Prostate gland (tissue), 2 donors: ENCODE measurements around the gene RBM20.

Experiments
- POLR2A ChIP-seq: fragments of 450-650 bp; IDR thresholded peaks from one replicate; pipeline ENCODE4 v1.6.1; 2016; ENCODE audit warnings: antibody characterized with exemption, mild to moderate bottlenecking
- POLR2AphosphoS5 ChIP-seq: sonication (generic); formaldehyde crosslinking; IDR thresholded peaks from one replicate; pipeline ENCODE4 v1.6.1; 2017; ENCODE audit warnings: antibody characterized with exemption
- TF ChIP-seq, protein P1 (sequence below), 4 experiments: fragments of 200-600 bp in 2 of 4; fragments of 450-650 bp in 2 of 4; sonication (generic) in 2 of 4; IDR thresholded peaks; 1 replicate in 3 of 4; 2 replicates in 1 of 4; pipeline ENCODE4 v1.5.1; 2016 to 2019; ENCODE audit warnings: antibody characterized with exemption in 4 of 4, mild to moderate bottlenecking in 2 of 4, moderate library complexity in 2 of 4

DNA sequence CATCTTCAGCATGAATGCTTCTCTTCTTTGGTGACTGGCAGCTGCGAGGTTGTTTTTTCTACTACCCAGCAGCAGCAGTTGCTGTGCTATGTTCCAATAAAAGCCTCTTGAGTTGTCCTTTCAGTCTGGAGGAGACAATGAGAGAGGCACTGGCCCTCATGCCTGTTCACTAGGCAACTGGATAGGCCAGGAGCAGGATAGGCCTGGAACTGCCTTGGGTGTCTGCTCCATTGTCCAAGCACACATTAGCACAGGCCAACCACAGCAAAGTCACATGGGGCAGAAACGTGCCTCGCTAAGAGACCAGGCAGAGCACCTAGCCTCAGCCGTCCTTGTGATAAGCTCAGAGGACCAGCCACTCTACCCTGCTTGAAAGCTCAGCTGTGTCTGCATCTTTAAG is 150.7 kb downstream of the RBM20 start:
- TF ChIP-seq, protein P1, sequence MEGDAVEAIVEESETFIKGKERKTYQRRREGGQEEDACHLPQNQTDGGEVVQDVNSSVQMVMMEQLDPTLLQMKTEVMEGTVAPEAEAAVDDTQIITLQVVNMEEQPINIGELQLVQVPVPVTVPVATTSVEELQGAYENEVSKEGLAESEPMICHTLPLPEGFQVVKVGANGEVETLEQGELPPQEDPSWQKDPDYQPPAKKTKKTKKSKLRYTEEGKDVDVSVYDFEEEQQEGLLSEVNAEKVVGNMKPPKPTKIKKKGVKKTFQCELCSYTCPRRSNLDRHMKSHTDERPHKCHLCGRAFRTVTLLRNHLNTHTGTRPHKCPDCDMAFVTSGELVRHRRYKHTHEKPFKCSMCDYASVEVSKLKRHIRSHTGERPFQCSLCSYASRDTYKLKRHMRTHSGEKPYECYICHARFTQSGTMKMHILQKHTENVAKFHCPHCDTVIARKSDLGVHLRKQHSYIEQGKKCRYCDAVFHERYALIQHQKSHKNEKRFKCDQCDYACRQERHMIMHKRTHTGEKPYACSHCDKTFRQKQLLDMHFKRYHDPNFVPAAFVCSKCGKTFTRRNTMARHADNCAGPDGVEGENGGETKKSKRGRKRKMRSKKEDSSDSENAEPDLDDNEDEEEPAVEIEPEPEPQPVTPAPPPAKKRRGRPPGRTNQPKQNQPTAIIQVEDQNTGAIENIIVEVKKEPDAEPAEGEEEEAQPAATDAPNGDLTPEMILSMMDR (IDR thresholded peaks at IDR 0.05), result no peak
- no peak for TF ChIP-seq POLR2A
- TF ChIP-seq POLR2AphosphoS5, result no peak
